ENCODE measurements around the gene RXRA.

RXRA gene

GRCh38 chr9:134442486-134443173 lies 116.4 kb downstream of the RXRA start:
- Histone ChIP-seq H3K27ac (ENCODE audit: extremely low read depth, low read depth, low read length) (no peak overlapping the region), H3K4me3 (ENCODE audit: low read depth, low read length) (no peak overlapping the region)
- POLR2A ChIA-PET = interaction anchor here (1.0 to 1.3 kb wide), 3 partner anchors 115 to 272 kb away, joined by 3 to 10 read pairs (median 4); no protein-coding TSS in a partner anchor

GRCh38 chr9:134443174-134444037 lies 117.2 kb downstream of the RXRA start:
- ChIA-PET CTCF (interaction anchor here (0.5 to 3.0 kb wide), 40 partner anchors 9 to 1903 kb away, joined by 3 to 129 read pairs (median 4); no protein-coding TSS in a partner anchor), POLR2A (interaction anchor here (1.2 to 1.3 kb wide), 2 partner anchors 116 to 272 kb away, joined by 3 to 10 read pairs; no protein-coding TSS in a partner anchor)
- Histone ChIP-seq H3K4me3 (ENCODE audit: low read depth, low read length) (no peak overlapping the region), H3K4me1 (ENCODE audit: control insufficient read depth, insufficient read depth, low read length) (no peaks in the 10 kb centered on the region; the same call in 1 of the 2 replicates), H3K9me3 (ENCODE audit: control insufficient read depth, insufficient read depth, low read depth, low read length) (no peaks in the 10 kb centered on the region), H3K27ac (ENCODE audit: extremely low read depth, low read depth, low read length) (no peak overlapping the region), H3K36me3 (ENCODE audit: control insufficient read depth in 2 of 2, insufficient read depth in 1 of 2, low read length in 2 of 2) (no peaks in the 10 kb centered on the region)
- TF ChIP-seq ZBTB11 (tag by site-specific recombination; conservative IDR thresholded peaks at IDR 0.05; ENCODE audit: low read depth) (peak; percentile 50), ZIC2 (tag by site-specific recombination; IDR thresholded peaks at IDR 0.05) (peak; percentile 55), ZNF629 (tag by site-specific recombination; IDR thresholded peaks at IDR 0.05) (peak; percentile 60), ZFHX2 (tag by site-specific recombination; conservative IDR thresholded peaks at IDR 0.05) (peak; percentile 50), ZBTB8A (tag by site-specific recombination; IDR thresholded peaks at IDR 0.05) (0 out of 2 replicates have a peak, but pooled peaks have one; percentile 21), ZNF221 (tag by site-specific recombination; IDR thresholded peaks at IDR 0.05; ENCODE audit: borderline replicate concordance) (no peak), ZNF10 (tag by site-specific recombination; IDR thresholded peaks at IDR 0.05) (peak; percentile 72; the same call in 1 of the 2 replicates), ZNF791 (tag by site-specific recombination; IDR thresholded peaks at IDR 0.05) (no peak)
- TF ChIP-seq, protein P1, sequence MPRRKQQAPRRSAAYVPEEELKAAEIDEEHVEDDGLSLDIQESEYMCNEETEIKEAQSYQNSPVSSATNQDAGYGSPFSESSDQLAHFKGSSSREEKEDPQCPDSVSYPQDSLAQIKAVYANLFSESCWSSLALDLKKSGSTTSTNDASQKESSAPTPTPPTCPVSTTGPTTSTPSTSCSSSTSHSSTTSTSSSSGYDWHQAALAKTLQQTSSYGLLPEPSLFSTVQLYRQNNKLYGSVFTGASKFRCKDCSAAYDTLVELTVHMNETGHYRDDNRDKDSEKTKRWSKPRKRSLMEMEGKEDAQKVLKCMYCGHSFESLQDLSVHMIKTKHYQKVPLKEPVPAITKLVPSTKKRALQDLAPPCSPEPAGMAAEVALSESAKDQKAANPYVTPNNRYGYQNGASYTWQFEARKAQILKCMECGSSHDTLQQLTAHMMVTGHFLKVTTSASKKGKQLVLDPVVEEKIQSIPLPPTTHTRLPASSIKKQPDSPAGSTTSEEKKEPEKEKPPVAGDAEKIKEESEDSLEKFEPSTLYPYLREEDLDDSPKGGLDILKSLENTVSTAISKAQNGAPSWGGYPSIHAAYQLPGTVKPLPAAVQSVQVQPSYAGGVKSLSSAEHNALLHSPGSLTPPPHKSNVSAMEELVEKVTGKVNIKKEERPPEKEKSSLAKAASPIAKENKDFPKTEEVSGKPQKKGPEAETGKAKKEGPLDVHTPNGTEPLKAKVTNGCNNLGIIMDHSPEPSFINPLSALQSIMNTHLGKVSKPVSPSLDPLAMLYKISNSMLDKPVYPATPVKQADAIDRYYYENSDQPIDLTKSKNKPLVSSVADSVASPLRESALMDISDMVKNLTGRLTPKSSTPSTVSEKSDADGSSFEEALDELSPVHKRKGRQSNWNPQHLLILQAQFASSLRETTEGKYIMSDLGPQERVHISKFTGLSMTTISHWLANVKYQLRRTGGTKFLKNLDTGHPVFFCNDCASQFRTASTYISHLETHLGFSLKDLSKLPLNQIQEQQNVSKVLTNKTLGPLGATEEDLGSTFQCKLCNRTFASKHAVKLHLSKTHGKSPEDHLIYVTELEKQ (tag by site-specific recombination; IDR thresholded peaks at IDR 0.05; ENCODE audit: borderline replicate concordance) = no peak

More at GRCh38 chr9:134442486-134443173, 116.4 kb downstream of the RXRA start:
- no peaks in the 10 kb centered on the region for H3K36me3 ChIP-seq (ENCODE audit: control insufficient read depth in 2 of 2, insufficient read depth in 1 of 2, low read length in 2 of 2)
- CTCF ChIA-PET = interaction anchor here (0.5 to 3.0 kb wide), 38 partner anchors 8 to 1903 kb away, joined by 3 to 129 read pairs (median 4); no protein-coding TSS in a partner anchor
- no peaks in the 10 kb centered on the region; the same call in 1 of the 2 replicates for H3K4me1 ChIP-seq (ENCODE audit: control insufficient read depth, insufficient read depth, low read length)
- TF ChIP-seq ZNF785 (tag by site-specific recombination; IDR thresholded peaks at IDR 0.05) (no peak), ZNF274 (IDR thresholded peaks at IDR 0.05; ENCODE audit: low read length) (no peak), ZNF274 (tag by site-specific recombination; IDR thresholded peaks at IDR 0.05; ENCODE audit: borderline replicate concordance) (no peak), ZBTB11 (tag by site-specific recombination; conservative IDR thresholded peaks at IDR 0.05; ENCODE audit: low read depth) (no peak), ZNF112 (tag by site-specific recombination; IDR thresholded peaks at IDR 0.05) (no peak), ZSCAN23 (tag by site-specific recombination; IDR thresholded peaks at IDR 0.05) (no peak), ZNF561 (tag by site-specific recombination; IDR thresholded peaks at IDR 0.05; ENCODE audit: borderline replicate concordance) (no peak), ZNF639 (tag by site-specific recombination; IDR thresholded peaks at IDR 0.05) (no peak), OVOL3 (tag by site-specific recombination; IDR thresholded peaks at IDR 0.05) (no peak), ZNF394 (tag by site-specific recombination; IDR thresholded peaks at IDR 0.05; ENCODE audit: borderline replicate concordance) (no peak)
- no peaks in the 10 kb centered on the region for H3K9me3 ChIP-seq (ENCODE audit: control insufficient read depth, insufficient read depth, low read depth, low read length)

All from HEK293 (cell line).